NAMALWA (cell line): ENCODE measurements around the gene KRT77.
A peak's percentile ranks its signal among the peaks of the same experiment; 100 is the strongest.
"Not testable (repeated sequence)": the region's sequence is repeated elsewhere in the genome, so short reads cannot be mapped to it uniquely, and the experiment has no call there.

Experiments
- DNase-seq: peaks from one replicate; pipeline ENCODE4 v3.0.0-alpha.2; 2015; ENCODE audit warnings: low spot score

Gene KRT77

GRCh38 chr12:52703424-52703823 lies at the start of gene KRT77:
Gene KRT77 (minus strand): TSS chr12:52703524. CDS start chr12:52703434, 90 bp downstream.
- DNase-seq: no peak

DNA sequence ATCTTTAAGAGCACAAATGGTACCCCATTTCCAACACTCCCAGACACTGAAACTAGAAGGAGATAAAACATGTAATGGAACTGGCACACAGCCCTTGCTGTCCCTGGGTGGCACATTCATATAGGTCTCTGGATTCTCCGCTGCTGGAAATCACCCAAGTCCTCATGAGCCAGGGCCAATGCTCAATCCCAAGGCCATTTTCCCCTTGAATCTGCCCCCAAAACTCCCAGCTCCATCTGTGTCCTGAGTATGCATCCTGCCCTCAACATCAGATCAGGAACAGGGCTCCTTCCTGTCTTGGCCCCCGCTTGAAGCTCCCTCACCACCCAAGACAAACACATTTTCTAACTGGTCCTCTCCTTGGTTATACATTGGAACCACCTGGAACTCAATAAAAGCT lies 49.2 kb upstream of the KRT77 start:
- DNase-seq: no peak

DNA sequence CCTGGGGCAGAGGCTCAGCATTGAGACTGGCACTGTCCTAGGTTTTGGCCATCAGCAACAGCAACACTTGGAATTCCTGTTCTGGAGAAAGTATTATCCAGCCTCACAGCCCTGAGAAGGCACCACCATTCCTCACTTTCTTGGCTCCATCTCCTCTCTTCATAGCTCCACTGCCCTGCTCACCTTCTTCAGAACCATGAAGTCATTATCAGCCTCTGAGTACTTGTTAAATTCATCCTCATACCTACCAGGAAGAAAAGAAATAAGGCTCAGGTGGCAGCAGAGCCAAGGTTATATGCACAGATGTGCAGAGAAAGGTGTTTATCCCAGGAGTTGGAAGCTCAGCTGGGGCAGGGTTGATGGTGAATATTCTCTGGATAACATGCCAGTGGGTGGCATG lies 48.5 kb upstream of the KRT77 start:
- no peak for DNase-seq

DNA sequence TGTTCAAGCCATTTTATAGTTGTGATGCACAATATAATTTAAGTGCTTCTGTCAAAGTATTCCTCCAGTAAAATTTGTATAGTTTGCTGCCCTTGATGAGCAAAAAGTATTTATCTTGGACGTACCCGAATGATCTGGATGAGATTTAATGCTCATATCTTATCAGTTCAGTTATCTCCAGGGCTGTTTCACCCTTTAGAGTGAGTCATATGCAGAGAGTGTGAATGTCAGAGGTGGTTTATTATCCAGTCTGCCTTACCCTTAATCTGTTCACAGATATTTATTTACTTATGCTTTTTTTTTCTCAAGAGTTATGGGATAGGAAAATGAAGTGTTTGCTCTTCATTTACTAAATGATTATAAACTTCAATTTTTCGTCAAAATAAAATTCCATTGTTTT lies 47.2 kb upstream of the KRT77 start:
- DNase-seq: not testable (repeated sequence)

- no peak for DNase-seq
These were observed 46.5 kb upstream of the KRT77 start for GRCh38 chr12:52749827-52750226.

- no peak for DNase-seq
These were observed 45.3 kb upstream of the KRT77 start for GRCh38 chr12:52748578-52748977.

- DNase-seq: no peak
These were observed 42.2 kb upstream of the KRT77 start for GRCh38 chr12:52745554-52745953.

DNA sequence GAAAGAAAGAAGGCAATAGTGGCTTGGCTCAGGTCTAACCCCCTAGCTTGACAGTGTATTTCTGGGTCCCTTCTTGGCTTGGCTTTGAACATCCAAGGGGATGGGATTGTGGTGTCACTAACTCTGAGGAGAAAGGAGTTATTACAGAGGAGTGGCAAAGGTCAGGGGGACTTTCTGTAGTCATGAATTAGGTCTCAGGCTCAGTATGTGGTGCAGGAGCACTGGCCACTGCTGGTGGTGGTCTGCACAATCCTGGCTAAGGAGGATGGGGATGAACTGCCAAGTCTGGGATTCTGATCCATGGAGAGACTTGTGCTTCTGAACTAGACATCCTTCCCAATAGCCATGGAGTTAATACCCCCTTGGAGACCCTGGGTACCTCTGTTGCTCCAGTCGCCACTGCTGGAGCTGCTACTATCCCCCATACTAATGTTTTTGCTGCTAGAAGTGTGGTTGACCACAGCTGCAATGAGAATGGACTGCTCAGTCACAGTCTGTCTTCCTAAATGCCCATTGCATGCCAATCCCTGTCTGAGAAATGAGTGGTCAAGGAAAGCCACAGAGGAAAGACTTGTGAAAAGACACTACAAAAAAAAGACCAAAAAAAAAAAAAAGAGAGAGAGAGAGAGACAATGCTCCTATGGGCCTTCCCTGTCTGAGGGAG lies 41.3 kb upstream of the KRT77 start:
- DNase-seq: no peak

GRCh38 chr12:52742822-52743457 lies 39.6 kb upstream of the KRT77 start:
- no peak for DNase-seq

DNA sequence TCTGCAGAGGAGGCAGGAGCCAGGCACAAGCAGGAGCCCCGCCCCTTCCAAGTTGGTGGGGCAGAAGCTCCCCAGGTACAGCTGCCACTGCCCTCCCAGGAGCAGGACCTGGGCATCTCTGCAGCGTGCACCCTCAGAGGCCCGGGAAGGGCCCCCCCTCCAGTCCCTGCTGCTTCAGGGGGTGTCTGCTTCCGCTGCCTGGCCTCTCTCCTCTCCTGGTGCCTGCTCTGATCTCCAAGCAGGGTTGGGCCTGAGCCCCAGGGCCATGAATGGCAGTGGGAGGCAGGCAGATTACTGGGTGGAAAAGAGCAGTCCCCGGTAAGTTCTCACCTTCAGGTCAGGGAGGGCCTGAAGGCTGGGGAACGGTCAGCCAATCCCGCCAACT lies 38.9 kb upstream of the KRT77 start:
- no peak for DNase-seq

- DNase-seq: peak; percentile 47
These were observed 38.3 kb upstream of the KRT77 start for GRCh38 chr12:52741375-52742195.

DNA sequence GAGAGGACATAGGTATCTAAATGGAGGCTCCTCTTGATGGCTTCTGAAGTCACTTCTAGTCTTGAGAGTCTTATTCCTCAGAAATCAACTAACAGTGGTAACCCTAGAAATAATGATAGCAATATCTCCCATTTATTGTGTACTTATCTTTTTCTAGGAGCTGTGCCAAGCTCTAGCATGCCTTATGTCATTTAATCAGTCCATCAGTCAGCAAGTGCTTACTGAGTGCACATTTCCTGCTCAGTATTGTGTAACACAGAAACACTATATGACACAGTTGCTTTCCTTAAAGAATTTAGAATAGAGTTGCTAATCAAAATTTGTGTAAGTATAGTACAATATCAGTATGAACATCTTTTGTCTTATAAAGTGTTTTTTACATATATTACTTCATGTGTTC lies 37.3 kb upstream of the KRT77 start:
- no peak for DNase-seq

DNA sequence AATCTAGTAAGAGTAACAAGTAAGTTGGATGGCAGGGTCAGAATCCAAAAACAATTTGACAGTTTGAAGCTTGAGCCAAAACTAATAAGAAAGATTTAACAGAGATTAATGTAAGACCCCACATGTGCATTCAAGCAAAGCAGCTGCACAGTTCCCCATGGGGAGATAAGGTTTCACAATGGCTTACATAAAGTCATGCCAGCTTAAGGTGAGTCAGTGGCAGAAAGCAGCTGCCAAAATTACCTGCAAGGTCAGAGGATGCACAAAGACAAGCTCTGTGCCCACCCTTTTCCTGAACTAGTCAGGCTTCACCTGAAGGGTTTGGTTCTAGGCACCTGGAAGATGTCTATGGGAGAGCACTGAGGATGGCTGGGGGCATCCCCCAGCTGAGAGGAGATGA lies 36.6 kb upstream of the KRT77 start:
- no peak for DNase-seq

DNA sequence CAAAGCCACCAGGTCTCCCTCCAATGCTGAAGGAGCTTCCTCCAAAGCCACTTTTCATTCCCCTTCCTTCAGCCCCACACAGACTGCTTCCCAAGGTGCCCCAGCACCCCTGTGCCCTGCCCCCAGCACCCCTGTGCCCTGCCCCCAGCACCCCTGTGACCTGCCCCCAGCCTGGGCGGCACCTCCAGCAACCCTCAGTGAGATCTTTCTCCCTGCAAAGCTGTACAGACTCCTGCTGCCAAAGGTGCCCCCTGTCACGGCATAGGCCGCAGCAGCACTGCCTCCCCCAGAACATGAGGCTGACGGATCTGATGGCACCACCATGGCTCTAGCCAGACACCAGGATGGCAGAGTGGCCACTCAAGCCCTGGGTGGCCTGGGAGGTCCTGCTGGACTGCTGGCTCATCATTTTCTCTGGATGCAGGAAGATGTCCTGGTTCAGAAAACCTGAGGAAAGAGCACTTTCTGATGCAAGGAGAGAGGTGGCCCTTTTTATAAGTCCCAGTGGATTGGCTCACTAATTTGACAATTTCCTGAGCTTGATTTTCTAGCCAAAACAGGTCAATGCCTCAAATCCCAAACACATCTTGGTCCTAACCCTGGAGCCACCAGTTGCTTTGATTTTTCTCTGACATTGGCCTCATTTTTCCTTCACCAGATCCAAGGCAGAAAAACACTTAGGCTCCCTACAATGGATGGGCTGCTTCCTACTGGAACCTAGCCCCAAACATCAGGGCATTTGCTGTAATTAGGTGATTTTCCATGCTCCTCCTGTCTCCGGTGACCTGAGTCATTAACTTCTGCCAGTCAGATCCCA lies 32.7 kb upstream of the KRT77 start:
- DNase-seq: no peak

DNA sequence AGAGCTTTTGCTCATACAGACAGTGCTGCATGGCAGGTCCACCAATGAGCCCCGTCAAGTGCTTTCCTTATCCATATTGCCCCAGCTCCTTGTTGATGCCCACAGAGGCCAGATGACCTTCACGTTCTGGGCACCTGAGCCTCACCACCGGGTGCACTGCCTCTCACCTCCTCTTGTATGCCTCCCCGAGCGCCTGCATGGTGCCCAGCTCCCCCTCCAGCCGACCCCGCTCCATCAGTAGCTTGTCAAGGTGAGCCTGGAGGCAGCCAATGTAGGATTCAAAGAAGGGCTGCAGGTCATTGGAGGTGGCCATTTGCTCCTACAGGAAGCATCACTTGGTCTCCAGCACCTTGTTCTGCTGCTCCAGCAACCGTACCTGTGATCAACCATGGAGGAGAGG lies 31.8 kb upstream of the KRT77 start:
- DNase-seq: no peak

- no peak for DNase-seq
These were observed 27.5 kb upstream of the KRT77 start for GRCh38 chr12:52730793-52731192.

- no peak for DNase-seq
These were observed 27.1 kb upstream of the KRT77 start for GRCh38 chr12:52730383-52730782.

DNA sequence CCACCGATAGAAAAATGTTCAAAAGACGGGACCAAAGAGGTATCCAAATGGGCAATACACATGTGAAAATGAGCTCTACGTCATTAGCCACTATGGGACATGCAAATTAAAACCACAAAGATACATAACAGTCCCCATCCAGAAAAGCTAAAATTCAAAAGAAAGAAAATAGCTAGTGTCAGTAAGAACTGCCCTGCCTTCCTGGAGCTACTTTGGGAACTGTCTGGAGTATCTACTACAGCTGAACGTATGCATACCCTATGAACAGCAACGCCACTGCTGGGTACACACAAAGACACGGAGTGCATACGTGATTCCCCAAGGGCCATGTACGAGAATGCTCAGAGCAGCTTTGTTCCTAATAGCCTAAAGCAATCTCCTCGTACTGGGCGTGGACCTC lies 25.8 kb upstream of the KRT77 start:
- DNase-seq: no peak

DNA sequence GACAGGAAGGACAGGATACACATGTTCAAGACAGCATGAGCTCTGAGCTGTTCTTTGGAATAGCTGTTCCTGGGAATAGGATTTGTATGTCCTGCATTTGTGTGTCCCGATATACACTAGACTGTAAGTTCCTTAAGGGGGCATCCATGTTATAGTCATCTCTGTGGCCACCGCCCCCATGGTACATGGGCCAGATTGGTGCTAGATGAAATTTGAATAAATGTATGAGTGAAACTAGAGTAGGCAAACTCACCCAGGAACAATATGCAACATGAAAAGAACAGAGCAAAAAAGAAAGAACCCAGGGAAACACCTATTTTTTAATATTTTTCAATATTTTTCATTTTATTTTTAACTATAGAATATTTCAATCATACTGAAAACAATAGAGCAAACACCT lies 25.1 kb upstream of the KRT77 start:
- DNase-seq: no peak

GRCh38 chr12:52727037-52727436 lies 23.7 kb upstream of the KRT77 start:
- DNase-seq: no peak

DNA sequence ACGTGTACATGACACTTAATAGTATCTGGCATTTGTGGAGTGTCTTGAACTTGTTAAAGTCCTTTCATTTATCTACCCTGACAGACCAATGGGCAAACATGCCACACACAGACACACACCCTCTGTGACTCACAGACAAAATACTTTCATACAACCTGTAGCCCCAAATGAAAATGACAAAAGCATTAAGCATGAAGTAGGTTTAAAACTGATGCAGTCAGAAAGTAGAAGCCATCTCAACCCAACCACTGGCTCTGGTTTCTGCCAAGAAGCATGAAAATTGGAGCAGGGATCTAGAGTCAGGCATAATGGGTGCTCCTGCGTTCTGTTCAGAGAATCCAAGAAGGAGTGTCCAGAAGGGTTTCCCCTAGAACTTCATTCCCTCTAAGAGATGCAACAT lies 23.1 kb upstream of the KRT77 start:
- no peak for DNase-seq

DNA sequence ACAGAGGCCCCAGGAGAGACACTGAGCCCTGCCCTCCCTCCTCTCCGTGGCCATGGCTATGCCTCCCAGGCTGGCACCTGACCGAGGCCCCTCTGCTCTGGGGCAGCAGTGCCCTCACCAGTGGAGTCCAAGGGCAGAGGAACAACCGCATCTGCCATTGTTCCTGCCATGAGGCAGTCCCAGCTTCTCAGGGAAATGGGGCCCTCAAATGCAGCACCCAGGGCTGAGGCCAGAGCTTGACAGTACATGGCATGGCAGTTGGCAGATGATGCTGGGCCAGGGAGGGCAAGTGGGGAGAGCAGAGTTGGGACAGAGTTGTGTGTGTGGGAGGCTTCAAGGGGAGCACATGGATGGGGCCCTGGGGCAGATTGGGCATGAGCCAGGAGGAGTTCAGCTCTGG lies 21.1 kb upstream of the KRT77 start:
- no peak for DNase-seq
